NCI-H1436 treated with DMSO at 0.1 percent for 48 hours (cell line): Measurements from ENCODE around the gene GPANK1.
A peak's percentile ranks its signal among the peaks of the same experiment; 100 is the strongest.
"Not testable (repeated sequence)": the region's sequence is repeated elsewhere in the genome, so short reads cannot be mapped to it uniquely, and the experiment has no call there.

ENCODE experiments used
- DNase-seq: peaks from one replicate; lab custom pipeline; 2025; lab: John Stamatoyannopoulos, UW

The GPANK1 gene

DNA sequence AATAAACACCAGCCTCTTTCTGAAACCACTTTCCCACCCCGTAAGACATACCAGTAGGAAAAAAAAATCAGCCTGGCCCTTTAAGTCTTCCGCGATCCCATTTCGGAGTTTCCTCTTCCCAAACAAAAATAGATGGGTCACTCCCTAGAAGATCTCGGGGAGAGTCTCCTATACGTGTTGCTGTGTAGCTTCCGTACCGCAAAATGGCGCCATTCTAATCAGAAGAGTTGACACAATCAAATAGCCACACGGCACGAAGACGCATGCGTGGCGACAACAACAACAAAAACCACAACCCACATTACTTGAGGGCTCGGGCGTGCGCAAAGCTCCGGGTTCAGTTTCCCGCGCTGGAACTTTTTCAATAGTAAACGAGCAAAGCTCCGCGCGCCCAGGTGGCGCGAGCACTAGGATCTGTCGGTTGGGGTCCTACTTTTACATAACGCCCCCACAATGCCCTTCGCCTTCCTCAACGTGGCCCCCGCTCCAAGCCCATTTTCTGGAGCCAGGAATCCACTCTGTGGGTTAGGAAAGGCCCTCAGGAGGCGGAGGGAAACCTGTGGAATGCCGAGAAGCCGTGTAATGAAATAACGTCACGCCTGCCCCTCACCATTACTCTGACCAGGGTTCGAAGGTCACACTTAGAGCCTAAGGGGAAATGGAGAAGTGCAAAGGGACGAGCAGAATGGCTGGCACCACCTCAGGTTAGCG, at the start of gene GPANK1:
Gene GPANK1, minus strand, starts transcription at position 208 of the 711 bp plus-strand sequence. CDS start 519 bp downstream, outside the sequence.
- peak; percentile 78 for DNase-seq

- DNase-seq = no peak
These were observed 49.3 kb upstream of the GPANK1 start for GRCh38 chr6:31713991-31714684.

DNA sequence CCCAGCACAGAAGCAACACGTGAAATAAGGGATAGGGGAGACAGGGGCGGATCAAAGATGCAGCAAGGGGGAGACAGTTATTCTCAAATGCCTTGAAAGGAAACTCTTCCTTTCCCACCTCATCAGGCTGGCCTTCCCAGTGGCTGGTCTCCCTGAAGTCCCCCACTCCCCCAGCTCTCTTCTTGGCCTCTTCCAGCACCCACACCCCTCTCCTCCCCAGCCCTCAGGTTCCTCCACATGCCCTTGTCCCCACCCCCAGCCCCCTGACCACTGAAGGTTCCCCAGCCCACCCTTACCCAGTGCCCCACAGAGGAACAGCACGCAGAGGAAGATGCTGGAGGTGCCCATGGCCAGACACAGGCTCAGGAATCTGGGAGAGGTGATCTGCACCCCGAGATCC, 48.7 kb upstream of the GPANK1 start:
- DNase-seq = no peak

- DNase-seq = no peak
These were observed 47.5 kb upstream of the GPANK1 start for GRCh38 chr6:31712296-31712695.

- DNase-seq = no peak
These were observed 46.4 kb upstream of the GPANK1 start for GRCh38 chr6:31711233-31711632.

- no peak for DNase-seq
These were observed 45.9 kb upstream of the GPANK1 start for GRCh38 chr6:31710523-31711219.

DNA sequence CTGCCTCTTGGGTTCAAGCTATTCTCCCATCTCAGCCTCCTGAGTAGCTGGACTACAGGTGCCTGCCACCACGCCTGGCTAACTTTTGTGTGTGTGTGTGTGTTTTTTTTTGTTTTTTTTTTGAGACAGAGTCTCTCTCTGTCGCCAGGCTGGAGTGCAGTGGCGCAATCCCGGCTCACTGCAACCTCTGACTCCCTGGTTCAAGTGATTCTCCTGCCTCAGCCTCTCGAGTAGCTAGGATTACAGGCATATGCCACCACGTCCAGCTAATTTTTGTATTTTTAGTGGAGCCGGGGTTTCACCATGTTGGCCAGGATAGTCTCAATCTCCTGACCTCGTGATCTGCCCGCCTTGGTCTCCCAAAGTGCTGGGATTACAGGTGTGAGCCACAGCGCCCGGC, 44.4 kb upstream of the GPANK1 start:
- DNase-seq = not testable (repeated sequence)

GRCh38 chr6:31708224-31708623, 43.4 kb upstream of the GPANK1 start:
- DNase-seq = no peak

- DNase-seq = no peak
These were observed 42.9 kb upstream of the GPANK1 start for GRCh38 chr6:31707701-31708100.

DNA sequence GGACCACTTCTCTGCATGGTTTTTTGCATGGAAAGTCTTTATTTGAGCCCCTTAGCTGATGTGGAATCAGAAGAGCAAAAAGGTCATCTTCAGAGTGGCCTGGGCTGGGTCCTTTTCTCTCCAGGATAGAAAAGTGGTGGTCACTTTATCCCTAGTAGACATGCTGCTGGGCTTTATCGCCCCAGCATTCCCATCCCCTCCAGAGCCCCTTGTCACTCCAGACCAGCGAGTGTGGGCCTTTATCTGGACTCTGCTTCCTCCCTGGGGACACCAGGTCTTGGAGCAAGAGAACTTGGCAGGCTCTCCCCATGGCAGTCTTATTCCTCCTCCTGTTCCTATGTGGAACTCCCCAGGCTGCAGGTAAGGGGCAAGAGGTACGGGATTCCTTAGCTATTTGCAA, 41.8 kb upstream of the GPANK1 start, which contains the start of gene LY6G6F:
Gene LY6G6F, plus strand, starts transcription at position 268 of the 400 bp plus-strand sequence. Its CDS starts 41 bp downstream, at position 309.
- DNase-seq = no peak

GRCh38 chr6:31705931-31706330, 41.1 kb upstream of the GPANK1 start:
- no peak for DNase-seq

DNA sequence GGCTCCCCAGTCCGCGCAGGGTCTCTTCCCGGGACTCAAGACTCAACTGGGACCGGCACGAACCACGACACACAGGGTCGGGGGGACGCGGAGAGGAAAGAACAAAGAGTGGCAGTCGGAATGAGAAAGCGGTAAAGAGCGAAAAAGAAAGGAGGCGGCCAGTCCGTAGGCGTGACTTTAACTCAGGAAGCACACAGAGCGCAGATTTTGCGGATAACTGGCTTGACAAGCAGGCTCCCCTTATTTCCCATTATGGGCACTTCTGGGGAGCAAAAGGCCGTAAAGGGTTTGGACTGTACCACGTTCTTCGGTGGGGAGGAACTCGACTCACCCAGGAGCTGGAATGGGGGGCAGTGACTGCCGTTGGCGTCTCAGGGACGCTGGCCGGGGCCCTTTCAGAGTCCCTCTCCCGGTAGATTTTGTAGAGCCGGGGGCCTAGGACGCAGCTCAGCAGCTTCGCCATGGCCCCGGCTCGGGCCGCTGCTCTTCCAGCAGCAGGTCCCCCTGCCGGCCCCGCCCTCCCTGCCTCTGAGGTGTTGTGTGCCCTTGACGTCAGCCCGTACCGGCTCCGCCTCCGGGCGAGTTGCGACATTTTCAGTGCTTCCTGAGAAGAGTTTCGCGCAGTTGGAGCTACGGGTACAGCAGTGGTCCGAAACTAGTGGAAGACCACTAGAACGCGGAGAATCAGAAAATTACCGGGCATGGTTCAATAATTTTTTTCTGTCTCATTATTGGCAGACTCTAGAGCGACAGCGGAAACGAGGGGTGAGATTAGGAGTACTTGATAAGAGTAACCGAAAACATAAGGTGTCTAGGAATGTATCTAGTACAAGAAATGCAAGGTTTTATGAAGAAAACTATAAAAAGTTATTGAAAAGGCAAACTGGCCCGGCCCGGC, 38.3 kb upstream of the GPANK1 start, which contains the start of gene ABHD16A:
Gene ABHD16A, minus strand, starts transcription at position 506 of the 898 bp plus-strand sequence. Its CDS starts 43 bp downstream, at position 463.
- peak; percentile 68 for DNase-seq

- no peak for DNase-seq
These were observed 37.6 kb upstream of the GPANK1 start for GRCh38 chr6:31702405-31702818.

DNA sequence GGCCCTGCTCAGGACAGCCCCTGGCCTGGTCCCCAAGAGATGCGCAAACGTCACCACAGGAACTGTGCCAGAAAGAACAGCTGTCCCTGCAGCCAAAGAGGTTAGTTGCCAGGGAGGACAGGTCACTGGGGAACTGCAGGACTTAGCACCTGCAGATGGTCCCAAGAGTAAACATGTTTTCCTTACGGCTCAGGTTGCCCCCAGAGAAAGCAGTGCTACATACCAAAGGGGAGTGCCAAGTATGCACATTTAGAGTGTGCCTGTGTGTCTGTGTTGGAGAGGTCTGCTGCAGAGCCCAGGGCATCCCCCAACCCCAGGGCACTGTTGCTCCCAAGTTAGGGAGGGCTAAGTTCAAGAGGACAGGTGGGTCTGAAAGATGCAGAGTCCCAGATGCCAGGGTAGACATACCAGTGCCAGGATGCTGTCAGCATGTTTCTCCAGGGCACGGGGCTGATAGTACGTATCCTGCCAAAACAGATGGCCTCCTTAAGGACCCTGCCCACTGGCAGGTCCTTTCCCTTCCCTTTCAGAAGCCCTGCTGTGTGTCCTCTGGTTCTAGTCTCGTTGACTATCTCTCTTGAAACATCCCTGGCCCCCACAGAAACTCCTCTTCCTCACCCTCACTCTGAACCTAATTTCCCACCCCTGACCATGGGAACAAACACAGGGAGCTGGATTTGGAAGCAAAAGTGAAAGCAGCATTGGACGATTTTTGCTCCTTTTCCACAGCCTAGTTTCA, 37.0 kb upstream of the GPANK1 start:
- DNase-seq = peak; percentile 14

DNA sequence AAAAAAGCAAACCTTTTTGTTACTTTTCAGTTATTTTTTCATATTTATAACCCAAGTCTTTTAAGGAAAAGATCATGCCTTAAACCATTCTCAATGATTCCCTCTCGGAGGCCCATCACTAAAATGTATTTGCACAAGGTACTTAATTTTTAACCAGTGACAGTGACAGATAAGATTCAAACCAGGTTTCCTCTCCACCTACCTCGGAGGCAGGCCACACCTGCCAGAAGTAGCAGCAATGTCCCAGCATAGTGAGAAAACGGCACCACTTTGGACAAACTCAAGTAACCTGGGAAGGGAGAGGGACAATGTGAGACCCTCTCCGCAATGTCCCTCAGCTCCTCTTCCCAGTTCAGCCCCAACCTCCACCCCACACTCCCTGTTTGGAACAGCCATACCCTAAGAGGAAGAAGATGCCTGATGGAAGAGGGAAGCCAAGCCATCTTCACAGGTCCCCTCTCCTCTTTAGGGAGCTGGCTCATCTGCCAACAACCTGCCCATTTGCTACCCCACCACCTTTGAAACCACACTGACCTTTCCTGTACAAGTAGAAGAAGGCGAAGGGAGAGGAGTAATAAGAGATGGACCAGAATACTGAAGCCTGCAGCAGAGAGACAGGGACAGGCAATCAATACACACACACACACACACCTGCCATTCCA, 36.1 kb upstream of the GPANK1 start:
- DNase-seq = no peak

- no peak for DNase-seq
These were observed 32.8 kb upstream of the GPANK1 start for GRCh38 chr6:31697555-31697954.

DNA sequence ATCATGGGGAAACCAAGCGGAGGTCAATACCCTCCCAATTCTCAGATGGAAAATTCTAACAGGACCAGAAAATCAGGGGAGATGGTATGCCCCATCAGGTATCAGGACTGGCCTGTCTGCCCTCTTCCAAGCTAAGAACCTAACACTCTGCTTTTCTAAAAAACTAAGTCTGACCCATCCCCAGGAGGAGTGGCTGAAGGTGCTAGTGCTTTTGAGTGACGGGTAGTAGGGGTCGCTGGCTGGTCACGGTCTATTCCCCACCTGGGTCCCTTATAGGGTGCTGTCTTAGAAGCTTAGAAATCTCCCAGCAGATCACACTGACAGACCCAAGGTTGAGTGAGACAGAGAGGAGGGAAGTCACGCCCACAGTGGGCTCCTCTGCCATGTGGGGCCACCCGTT, 28.7 kb upstream of the GPANK1 start:
- no peak for DNase-seq

DNA sequence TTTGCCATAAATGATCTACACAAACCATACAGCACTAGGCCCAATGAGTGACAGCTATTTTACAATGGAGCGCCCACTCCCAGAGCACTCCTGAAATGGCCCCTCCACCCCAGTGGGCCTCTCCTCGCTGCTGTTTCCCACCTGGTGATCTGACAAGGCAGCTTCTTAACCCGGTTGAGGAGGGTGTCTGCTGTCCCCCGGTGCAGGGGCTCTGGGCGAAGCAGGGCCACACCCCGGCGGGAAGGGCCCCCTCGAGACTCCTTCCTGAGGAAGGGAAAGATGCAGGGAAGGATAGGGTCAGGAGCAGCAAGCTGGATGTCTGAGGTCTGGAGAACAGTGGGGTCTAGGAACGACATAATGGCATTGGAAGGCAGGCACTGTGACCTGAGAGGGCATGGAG, 28.1 kb upstream of the GPANK1 start:
- DNase-seq = no peak

DNA sequence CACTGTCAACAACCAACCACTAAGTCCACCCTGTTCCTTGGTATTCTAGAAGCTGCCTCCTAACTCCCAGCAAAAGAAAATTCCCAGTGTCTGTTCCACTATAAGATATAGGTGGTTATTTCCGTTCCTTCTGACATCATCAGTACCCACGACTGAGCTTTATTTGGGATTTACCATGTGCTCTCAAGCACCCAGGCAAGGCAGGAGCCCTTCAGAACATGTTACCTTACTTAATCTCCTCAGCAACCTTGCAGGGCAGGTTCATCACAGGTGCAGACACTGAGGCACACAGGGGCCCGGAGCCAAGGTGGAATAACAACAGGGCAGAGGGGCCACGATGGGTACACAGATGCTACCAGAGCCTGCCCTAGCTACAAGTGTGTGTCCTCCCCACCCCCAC, 27.6 kb upstream of the GPANK1 start:
- no peak for DNase-seq

DNA sequence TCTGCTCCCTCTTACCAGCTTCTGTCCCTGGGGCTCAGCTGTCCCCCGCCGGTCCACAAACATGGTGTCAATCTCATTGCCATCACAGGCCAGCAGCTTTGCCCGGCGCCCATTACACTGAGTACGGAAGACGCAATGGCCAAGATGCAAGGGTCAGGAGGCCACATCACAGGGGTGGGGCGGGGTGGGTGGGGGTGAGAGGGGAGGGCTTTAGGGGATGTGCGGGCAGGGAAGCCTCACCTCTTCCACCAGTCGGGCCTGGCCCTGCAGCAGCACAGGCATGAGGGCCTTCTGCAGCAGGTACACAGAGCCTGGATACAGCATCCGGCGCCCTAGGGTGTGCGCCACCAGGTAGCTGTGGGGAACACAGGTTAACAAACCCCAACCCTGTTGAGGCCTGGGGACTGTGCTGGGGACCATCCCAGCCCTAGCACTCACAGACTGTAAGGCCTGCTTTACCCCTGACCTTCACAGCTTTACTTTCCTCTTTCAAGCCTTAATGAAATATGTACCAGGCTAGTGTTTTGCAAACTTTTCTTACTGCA, 26.8 kb upstream of the GPANK1 start:
- no peak for DNase-seq
